HG02981 (cell line): ENCODE results near the gene MTHFD1L.

Experiments
- ATAC-seq: cut with Tn5 transposase; IDR thresholded peaks from one replicate; pipeline ENCODE4 v1.9.1; 2021; ENCODE audit warnings: mild to moderate bottlenecking, moderate library complexity; ENCODE audit not compliant: unreplicated experiment

MTHFD1L gene

GRCh38 chr6:151010071-151010470 lies 144.6 kb downstream of the MTHFD1L start:
- ATAC-seq = no peak

DNA sequence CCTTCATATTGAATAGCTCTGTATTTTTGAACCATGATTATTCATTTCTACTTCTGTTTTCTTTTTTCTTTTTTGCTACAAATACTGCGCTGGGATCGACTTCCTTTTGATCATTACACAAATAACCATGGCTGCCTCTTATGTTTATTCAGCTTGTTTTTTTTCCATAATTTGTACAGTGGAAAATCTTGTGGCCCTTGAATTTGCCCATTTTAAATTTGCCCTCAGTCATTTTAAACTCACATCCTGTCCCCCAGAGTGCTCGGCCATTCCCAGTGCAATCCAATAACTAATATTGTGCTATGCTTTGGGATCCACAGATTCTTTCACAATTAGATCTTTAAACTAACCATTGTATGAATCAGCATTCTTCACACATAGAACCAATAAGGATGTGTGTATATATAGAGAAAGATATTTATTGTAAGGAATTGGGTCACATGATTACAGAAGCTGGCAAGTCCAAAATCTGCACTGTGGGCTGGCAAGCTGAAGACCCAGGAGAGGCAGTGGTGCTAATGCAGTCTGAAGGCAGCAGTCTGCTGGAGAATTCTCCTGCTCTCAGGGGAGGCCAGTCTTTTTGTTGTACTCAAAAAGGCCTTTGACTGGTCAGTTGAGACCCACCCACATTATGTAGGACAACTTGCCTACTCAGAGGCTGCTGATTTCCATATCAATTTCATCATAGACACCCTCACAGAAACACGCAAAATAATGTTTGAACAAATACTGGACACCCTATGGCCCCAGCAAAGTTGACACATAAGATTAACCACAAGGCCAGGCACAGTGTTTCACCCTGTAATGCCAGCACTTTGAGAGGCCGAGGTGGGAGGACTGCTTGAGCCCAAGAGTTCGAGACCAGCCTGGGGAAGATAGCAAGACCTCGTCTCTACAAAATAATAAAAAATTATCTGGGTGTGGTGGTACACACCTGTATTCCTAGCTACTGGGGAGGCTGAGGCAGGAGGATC lies 147.1 kb downstream of the MTHFD1L start:
- ATAC-seq = no peak

DNA sequence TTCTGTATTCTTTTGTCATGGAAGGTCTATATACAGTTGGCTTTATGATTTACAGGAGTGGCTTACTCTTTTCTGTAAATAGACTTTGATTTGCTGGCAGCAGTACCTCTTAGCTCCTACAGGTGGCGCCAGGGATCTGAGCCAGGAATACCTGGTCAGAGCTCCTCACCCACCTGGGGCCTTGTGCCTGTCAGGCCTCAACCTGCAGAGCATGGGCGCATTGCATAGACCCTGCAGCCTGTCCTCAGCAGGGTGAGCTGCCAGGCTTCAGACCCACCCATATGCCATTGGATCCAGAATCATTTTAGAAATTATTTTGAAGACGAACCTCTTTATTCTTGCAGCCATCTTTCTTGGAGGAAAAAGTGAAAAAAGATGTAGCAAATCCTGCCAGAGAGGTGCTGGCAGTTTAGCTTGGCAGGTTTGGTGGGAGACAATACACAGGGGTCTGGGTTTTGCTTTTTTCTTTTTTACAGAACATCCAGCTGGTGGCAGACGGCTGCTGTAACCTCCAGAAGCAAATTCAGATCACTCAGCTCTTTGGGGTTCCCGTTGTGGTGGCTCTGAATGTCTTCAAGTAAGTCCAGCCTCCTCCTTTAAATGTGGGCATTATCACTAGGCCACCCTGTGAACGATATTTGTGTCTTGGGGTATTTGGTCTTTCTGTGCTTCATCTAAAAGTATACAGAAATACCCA lies 149.1 kb downstream of the MTHFD1L start:
- peak; percentile 74 for ATAC-seq

- ATAC-seq = no peak
Measured at GRCh38 chr6:151015101-151015700, 149.7 kb downstream of the MTHFD1L start.

GRCh38 chr6:151016107-151016506 lies 150.6 kb downstream of the MTHFD1L start:
- no peak for ATAC-seq

- ATAC-seq = no peak
Measured at GRCh38 chr6:151018046-151018445, 152.5 kb downstream of the MTHFD1L start.

DNA sequence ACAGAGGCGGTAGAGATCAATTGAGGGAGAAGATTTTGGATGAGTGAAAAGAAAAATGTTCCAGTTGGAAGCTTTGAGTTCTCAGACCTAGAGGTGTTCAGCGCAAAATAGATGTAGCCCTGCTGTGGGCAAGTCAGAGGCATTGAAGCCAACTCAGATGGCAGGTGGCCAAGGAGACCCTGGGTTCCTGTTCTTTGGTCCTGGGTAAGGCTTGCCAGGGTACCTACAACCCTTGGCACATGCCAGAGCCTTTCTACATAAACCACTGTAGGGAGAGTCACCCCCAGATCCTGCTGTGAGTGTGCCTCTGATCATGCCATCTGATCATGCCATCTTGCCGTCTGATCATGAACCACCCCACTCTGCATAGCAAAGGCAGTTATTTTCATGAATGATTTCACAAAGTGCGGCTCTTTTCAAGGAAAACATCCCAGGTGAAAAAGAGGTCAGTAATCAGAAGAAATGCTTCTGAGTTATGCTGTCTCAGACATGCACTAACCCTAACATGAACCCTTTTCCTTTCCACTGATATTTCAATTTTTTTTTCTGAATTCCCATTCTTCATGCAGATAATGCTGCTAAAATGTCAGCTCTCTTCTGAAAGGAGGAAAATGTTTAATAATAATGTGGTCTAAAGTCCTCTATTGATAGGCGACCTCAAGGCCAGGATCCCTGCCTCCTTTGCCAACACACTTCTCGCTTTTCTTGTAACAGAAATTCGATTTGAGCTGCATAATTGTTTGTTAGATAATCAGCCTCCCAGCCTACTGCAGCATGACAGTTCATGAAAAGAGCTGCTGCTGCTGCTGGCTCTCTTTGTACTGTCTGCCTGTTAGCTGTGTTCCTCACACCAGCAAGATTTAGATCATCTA lies 153.6 kb downstream of the MTHFD1L start:
- ATAC-seq = no peak

DNA sequence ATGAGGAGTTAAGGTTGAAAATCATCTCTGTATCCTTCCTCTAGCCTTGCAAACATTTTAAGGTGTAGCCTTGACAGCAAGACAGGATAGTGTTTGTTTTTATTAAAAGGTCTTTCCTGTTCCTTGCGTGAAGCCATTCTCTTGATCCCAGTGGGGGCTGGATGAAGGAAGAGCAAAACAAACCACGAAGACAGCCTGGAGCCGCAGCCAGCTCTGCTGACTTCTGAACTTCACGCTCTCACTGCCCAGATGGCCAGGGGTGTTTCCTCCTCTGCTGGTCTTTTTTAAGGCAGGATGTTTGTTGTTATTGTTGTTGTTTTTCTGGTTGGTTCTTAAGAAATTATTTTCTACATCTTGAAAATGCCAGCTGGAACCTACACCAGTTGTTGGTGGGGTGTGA lies 156.4 kb downstream of the MTHFD1L start:
- ATAC-seq = no peak

- ATAC-seq = no peak
Measured at GRCh38 chr6:151022492-151022891, 157.0 kb downstream of the MTHFD1L start.

GRCh38 chr6:151023342-151023741 lies 157.8 kb downstream of the MTHFD1L start:
- ATAC-seq = no peak

GRCh38 chr6:151024597-151024996 lies 159.1 kb downstream of the MTHFD1L start:
- ATAC-seq = no peak

GRCh38 chr6:151025076-151025475 lies 159.6 kb downstream of the MTHFD1L start:
- no peak for ATAC-seq

- ATAC-seq = no peak
Measured at GRCh38 chr6:151026041-151026663, 160.7 kb downstream of the MTHFD1L start.

DNA sequence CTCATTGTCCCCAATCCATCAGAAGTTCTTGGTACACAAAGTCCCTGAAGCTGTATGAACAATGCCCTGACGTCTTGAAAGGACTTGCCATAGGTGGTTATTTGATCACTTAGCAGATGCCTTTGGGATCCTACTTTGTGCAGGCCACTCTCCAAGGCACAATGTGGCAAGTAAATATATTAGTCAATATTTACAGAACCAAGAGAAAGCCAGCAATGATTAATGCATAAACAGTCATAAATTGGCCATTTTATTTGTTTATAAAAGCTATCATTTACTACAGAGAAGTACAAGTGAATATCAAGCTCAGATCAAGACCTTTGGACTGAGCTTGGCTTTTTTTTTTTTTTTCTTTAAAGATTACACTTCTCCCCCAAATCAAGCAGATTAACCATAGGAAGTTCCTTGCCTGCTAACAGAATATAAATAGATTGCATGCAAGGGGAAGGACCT lies 161.8 kb downstream of the MTHFD1L start:
- no peak for ATAC-seq

- no peak for ATAC-seq
Measured at GRCh38 chr6:151027936-151028838, 162.7 kb downstream of the MTHFD1L start.

GRCh38 chr6:151029970-151030369 lies 164.5 kb downstream of the MTHFD1L start:
- ATAC-seq = no peak

- ATAC-seq = no peak
Measured at GRCh38 chr6:151032034-151032433, 166.5 kb downstream of the MTHFD1L start.

GRCh38 chr6:151034825-151035781 lies 169.6 kb downstream of the MTHFD1L start:
- no peak for ATAC-seq
